Panc1 (cell line): Measurements from ENCODE around the gene AGBL1. TPM values are rescaled to one million over a fixed set of nuclear protein-coding genes. Genes with fewer than 3 reads are reported as not detected.

Experiments
- ATAC-seq: fragments of 200-7000 bp; cut with Tn5 transposase; 2 replicates; pipeline ENCODE4 v1.9.1; 2020; ENCODE audit warnings: mild to moderate bottlenecking, moderate library complexity
- BruUV-seq: library from RNA; stranded (reverse); fragments of 400-500 nt; replicated peaks from 2 replicates; lab custom pipeline; 2021; lab: Mats Ljungman, UMichigan
- CTCF ChIA-PET: fragments of 300-600 bp; sonication (Branson Sonifier 250); formaldehyde crosslinking; loops from one replicate; lab custom pipeline; 2022; ENCODE audit warnings: antibody characterized with exemption; lab: Charles Lee
- POLR2A ChIA-PET: fragments of 300-600 bp; sonication (Branson Sonifier 250); formaldehyde crosslinking; loops from one replicate; lab custom pipeline; 2022; ENCODE audit warnings: antibody characterized with exemption; lab: Charles Lee
- DNase-seq: peaks from one replicate; pipeline ENCODE4 v3.0.0-alpha.2; 2010; ENCODE audit warnings: low read depth, low spot score
- H3K27ac ChIP-seq: 2 replicates; pipeline ENCODE4 v1.5.1; 2011; ENCODE audit warnings: mild to moderate bottlenecking, low read length, inconsistent platforms
- H3K27me3 ChIP-seq: fragments of 200-500 bp; sonication (Bioruptor generic); 2 replicates; pipeline ENCODE4 v1.6.0; 2014; ENCODE audit warnings: low read length, inconsistent platforms; ENCODE audit not compliant: control insufficient read depth, insufficient read depth
- H3K36me3 ChIP-seq: fragments of 200-500 bp; sonication (Bioruptor generic); 2 replicates; pipeline ENCODE4 v1.5.1; 2014; ENCODE audit warnings: inconsistent platforms, mild to moderate bottlenecking, low read length, moderate library complexity; ENCODE audit not compliant: control insufficient read depth, insufficient read depth
- H3K4me1 ChIP-seq: 2 replicates; pipeline ENCODE4 v1.5.1; 2011; ENCODE audit warnings: inconsistent platforms, mild to moderate bottlenecking, low read length, moderate library complexity; ENCODE audit not compliant: control insufficient read depth, insufficient read depth
- H3K4me3 ChIP-seq, 2 experiments: 2 replicates each; pipeline ENCODE4 v1.5.1; 2011 to 2012; ENCODE audit warnings: low read depth in 2 of 2, low read length in 2 of 2, mild to moderate bottlenecking in 2 of 2, inconsistent platforms in 1 of 2, moderate library complexity in 1 of 2
- H3K9me3 ChIP-seq: fragments of 200-500 bp; sonication (Bioruptor generic); 2 replicates; pipeline ENCODE4 v1.5.1; 2014; ENCODE audit warnings: low read depth, mild to moderate bottlenecking, inconsistent platforms, low read length, moderate library complexity; ENCODE audit not compliant: control insufficient read depth, insufficient read depth
- CTCF ChIP-seq: fragments of 450-650 bp; IDR thresholded peaks from 2 replicates; pipeline ENCODE4 v1.5.1; 2017; ENCODE audit warnings: mild to moderate bottlenecking
- POLR2AphosphoS5 ChIP-seq: IDR thresholded peaks from 2 replicates; pipeline ENCODE4 v1.6.1; 2012; ENCODE audit warnings: mild to moderate bottlenecking, low read depth, low read length, moderate library complexity
- REST ChIP-seq, 2 experiments: IDR thresholded peaks; 2 replicates each; pipeline ENCODE4 v1.6.1; 2011 to 2012; ENCODE audit warnings: low read depth in 2 of 2, control low read depth in 1 of 2, low read length in 1 of 2, mild to moderate bottlenecking in 1 of 2, moderate library complexity in 1 of 2; ENCODE audit not compliant: insufficient read depth in 1 of 2
- SIN3A ChIP-seq: IDR thresholded peaks from 2 replicates; pipeline ENCODE4 v1.6.1; 2012; ENCODE audit warnings: low read depth, mild to moderate bottlenecking, low read length, moderate library complexity, borderline replicate concordance; ENCODE audit not compliant: insufficient read depth
- TCF7L2 ChIP-seq: IDR thresholded peaks from 2 replicates; pipeline ENCODE4 v1.6.1; 2011; ENCODE audit warnings: mild to moderate bottlenecking, low read depth, low read length, inconsistent platforms
- in situ Hi-C: cut with HindIII; loops from 2 replicates; pipeline ENCODE4 v1.10.0; 2016; ENCODE audit warnings: low sequenced_read_pairs, low pct_unique_long_range_greater_than_20kb
- intact Hi-C: fragments of 100-400 bp; cut with micrococcal nuclease; formaldehyde crosslinking; loops from one replicate; pipeline ENCODE4 v1.10.0; 2022; ENCODE audit not compliant: unreplicated experiment
- total RNA-seq: library from RNA; stranded (reverse); gene quantifications from one replicate; pipeline ENCODE4 v1.2.1, GENCODE V29; 2021; ENCODE audit not compliant: unreplicated experiment

AGBL1 gene
- total RNA-seq, 1 experiment from 2014 or later, result not detected

GRCh38 chr15:86813892-86814291, 734.2 kb downstream of the AGBL1 start:
- POLR2A ChIA-PET, result no interaction called here
- Histone ChIP-seq H3K36me3 (no peaks in the 10 kb centered on the region), H3K4me1 (no peaks in the 10 kb centered on the region), H3K27ac (no peak overlapping the region), H3K4me3 (no peak overlapping the region), H3K9me3 (no peaks in the 10 kb centered on the region), H3K27me3 (no peaks in the 10 kb centered on the region)
- intact Hi-C loops, result no loop called here
- ATAC-seq (no peak), DNase-seq (no peak)
- TF ChIP-seq CTCF (no peak), TCF7L2 (no peak), POLR2AphosphoS5 (no peak), SIN3A (no peak)
- in situ Hi-C loops, result no loop called here
- CTCF ChIA-PET, result no interaction called here
- BruUV-seq, result no TSS peak

DNA sequence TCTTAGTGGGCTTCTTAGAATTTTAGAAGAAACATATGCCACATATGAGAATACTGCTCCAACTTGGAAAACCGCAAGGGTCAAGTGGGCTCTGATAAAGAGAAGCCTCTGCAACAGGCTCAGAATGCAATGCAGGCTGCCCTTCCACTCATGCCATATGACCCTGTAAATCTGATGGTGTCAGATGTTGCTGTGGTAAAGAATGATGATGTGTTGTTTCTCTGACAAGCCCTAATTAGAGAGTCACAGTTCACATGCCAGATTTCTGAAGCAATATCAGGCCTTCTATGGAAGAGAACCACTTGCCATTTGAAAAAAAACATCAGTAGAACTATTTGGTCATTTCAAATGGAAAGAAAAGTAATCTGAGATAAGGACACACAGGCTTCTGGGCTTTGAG, 749.6 kb downstream of the AGBL1 start:
- H3K4me3 ChIP-seq, result no peak overlapping the region
- H3K4me1 ChIP-seq, result no peaks in the 10 kb centered on the region
- ATAC-seq (no peak), DNase-seq (no peak)
- in situ Hi-C loops (no loop called here), intact Hi-C loops (no loop called here)
- no peaks in the 10 kb centered on the region for H3K27me3 ChIP-seq
- no peak for TF ChIP-seq TCF7L2
- no peak for TF ChIP-seq CTCF
- TF ChIP-seq REST (IDR thresholded peaks at IDR 0.05; ENCODE audit: insufficient read depth in 1 of 2, low read depth in 2 of 2, low read length in 1 of 2), result no peak
- no peak for TF ChIP-seq SIN3A
- TF ChIP-seq POLR2AphosphoS5, result no peak
- ChIA-PET POLR2A (no interaction called here), CTCF (no interaction called here)
- no peak overlapping the region for H3K27ac ChIP-seq
- H3K36me3 ChIP-seq, result no peaks in the 10 kb centered on the region
- H3K9me3 ChIP-seq, result no peaks in the 10 kb centered on the region
- no TSS peak for BruUV-seq
